ENCODE data around the gene ARL6IP5. TPM values are rescaled to one million over a fixed set of nuclear protein-coding genes. Genes with fewer than 3 reads are reported as not detected.

ARL6IP5 gene
- total RNA-seq, 4 donors from 2014 or later = 51.0 to 92.5 (median 82.4) TPM

DNA sequence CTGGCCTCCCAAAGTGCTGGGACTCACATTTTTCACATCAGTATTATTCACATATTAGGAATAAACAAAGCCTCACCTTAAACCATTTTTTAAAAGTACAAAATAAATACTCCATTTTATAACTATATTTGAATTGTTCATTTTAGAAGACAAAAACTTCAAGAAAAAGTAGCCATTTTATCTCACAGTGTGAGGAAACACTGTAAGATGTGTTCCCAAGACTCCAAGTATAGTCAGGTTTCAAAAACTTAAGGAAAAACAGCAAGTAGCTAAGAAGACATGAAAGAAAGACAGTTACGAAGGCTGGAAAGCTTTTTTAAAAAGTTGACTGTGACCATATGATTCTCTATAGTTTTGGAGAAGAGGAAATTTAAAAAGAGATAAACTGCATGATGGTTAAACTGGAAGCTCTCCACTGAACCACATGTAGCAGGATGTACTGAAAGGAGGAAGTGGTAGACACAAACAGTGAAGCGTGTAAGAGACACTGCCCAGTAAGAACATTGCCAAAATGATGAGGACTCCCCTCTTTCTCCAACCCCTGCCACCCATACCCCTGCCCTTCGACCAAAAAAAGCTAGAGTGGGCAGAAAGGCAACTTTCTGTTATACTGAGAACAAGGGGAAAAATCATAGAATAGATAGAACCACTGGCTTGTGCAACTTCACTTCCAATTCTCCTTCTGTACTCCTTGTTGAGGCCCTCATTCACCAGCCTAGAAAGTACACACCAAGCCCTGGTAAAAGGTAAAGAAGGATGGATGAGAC is 26.4 kb upstream of the ARL6IP5 start:
- Histone ChIP-seq H3K9me3 (no peaks in the 10 kb centered on the region), H3K36me3 (peaks cover 0 to 71% (median 0%) of the 10 kb centered on the region in 3 donors), H3K27me3 (no peaks in the 10 kb centered on the region), H3K4me3 (no peak overlapping the region), H3K27ac (peak overlapping the region; percentile 37 to 65 (median 54)), H3K4me1 (no peaks in the 10 kb centered on the region)
- no peak for DNase-seq
- TF ChIP-seq, protein P1, sequence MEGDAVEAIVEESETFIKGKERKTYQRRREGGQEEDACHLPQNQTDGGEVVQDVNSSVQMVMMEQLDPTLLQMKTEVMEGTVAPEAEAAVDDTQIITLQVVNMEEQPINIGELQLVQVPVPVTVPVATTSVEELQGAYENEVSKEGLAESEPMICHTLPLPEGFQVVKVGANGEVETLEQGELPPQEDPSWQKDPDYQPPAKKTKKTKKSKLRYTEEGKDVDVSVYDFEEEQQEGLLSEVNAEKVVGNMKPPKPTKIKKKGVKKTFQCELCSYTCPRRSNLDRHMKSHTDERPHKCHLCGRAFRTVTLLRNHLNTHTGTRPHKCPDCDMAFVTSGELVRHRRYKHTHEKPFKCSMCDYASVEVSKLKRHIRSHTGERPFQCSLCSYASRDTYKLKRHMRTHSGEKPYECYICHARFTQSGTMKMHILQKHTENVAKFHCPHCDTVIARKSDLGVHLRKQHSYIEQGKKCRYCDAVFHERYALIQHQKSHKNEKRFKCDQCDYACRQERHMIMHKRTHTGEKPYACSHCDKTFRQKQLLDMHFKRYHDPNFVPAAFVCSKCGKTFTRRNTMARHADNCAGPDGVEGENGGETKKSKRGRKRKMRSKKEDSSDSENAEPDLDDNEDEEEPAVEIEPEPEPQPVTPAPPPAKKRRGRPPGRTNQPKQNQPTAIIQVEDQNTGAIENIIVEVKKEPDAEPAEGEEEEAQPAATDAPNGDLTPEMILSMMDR (IDR thresholded peaks at IDR 0.05) = no peak
- no peak for TF ChIP-seq POLR2A (IDR thresholded peaks at IDR 0.05)

DNA sequence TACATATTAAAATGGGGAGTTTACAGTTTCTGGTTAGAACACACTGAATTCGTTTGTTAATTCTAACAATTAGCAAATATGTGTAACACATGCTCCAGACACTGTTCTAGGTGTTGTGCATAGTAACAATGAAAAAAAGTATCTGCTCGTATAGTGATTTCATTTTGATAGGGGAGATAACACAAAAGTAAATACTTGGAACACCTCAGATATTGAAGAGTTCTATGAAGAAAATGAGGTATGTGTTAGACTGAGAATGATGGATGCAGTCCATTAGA is 25.9 kb upstream of the ARL6IP5 start:
- no peaks in the 10 kb centered on the region for H3K9me3 ChIP-seq
- H3K36me3 ChIP-seq = peaks cover 0 to 66% (median 0%) of the 10 kb centered on the region in 3 donors
- no peak overlapping the region for H3K4me3 ChIP-seq
- H3K27me3 ChIP-seq = no peaks in the 10 kb centered on the region
- peak overlapping the region; percentile 37 to 65 (median 54) for H3K27ac ChIP-seq
- no peaks in the 10 kb centered on the region for H3K4me1 ChIP-seq
- no peak for DNase-seq
- no peak for TF ChIP-seq POLR2A (IDR thresholded peaks at IDR 0.05)
- TF ChIP-seq, protein P1 (IDR thresholded peaks at IDR 0.05) = no peak

DNA sequence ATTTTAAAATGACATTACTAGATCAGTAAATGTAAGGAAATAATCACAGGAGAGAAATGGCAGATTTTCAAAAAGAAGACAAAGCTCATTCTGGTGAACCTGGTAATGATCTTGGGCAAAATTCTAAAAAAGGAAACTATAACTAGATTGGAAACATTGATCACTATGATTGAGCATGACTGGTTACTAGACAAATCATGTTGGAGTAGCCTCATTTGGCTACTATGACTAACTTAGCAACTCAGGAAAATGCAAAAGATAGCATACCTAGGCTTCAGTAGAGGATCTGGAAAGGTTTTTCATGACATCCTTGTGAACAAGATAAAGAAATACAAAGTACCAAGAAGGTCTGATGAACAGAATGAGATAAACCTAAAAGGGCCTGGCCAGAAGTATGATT is 25.0 kb upstream of the ARL6IP5 start:
- Histone ChIP-seq H3K9me3 (no peaks in the 10 kb centered on the region), H3K36me3 (peaks cover 0 to 60% (median 0%) of the 10 kb centered on the region in 3 donors), H3K27ac (peak overlapping the region in 2 of 4 donors; percentile 61 to 65), H3K4me3 (no peak overlapping the region), H3K4me1 (peaks cover 0 to 2% (median 0%) of the 10 kb centered on the region in 4 donors), H3K27me3 (no peaks in the 10 kb centered on the region)
- DNase-seq = no peak
- TF ChIP-seq, protein P1 (IDR thresholded peaks at IDR 0.05) = no peak
- no peak for TF ChIP-seq POLR2A (IDR thresholded peaks at IDR 0.05)

DNA sequence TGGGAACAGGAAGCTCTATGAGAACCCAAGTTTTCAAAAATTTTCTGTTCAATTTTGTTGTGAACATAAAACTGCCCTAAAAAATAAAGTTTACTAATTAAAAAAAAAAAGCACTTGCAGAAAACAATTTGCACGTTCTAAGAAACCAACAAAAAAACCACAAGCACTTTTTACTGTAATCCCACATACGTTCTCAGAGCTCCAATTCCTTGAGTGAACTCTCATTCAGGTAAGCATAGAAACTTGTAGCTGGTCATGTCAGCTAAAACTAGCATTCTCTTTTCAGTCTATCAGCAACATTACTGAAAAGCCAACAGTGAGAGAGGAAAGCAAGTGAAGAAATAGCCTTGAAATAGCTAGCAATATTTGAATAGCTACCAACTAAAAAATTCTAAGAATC is 21.1 kb upstream of the ARL6IP5 start:
- Histone ChIP-seq H3K36me3 (peaks cover 0 to 37% (median 0%) of the 10 kb centered on the region in 3 donors), H3K4me3 (no peak overlapping the region), H3K4me1 (peaks cover 0 to 4% (median 0%) of the 10 kb centered on the region in 4 donors), H3K27ac (no peak overlapping the region), H3K27me3 (no peaks in the 10 kb centered on the region), H3K9me3 (no peaks in the 10 kb centered on the region)
- DNase-seq = no peak
- no peak for TF ChIP-seq POLR2A (IDR thresholded peaks at IDR 0.05)
- TF ChIP-seq, protein P1 (IDR thresholded peaks at IDR 0.05) = no peak

DNA sequence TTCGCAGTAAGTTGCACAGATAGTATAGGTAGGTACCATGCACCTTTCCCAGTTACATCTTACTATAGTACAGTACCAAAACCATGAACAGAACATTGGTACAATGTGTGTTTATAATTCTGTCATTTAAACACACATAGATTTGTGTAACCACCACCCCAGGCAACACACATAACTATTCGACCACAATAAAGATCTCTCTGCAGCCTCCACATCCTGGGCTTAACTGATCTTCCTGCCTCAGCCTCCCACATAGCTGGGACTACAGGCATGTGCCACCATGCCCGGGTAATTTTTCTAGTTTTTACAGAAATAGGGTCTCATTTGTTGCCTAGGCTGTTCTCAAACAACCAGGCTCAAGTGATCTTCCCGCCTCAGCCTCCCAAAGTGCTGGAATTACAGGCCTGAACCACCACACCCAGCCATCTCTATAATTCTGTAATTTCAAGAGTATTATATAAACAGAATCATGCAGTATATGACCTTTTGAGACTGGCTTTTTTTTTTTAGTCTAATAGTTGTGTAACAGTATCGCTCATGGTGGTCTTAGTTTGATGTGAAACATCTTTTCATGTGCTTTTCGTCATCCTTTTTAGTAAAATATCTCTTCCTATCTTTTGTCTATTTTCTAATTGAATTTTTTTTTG is 19.3 kb upstream of the ARL6IP5 start:
- Histone ChIP-seq H3K36me3 (peaks cover 0 to 35% (median 0%) of the 10 kb centered on the region in 3 donors), H3K4me3 (no peak overlapping the region), H3K27ac (no peak overlapping the region), H3K9me3 (no peaks in the 10 kb centered on the region), H3K4me1 (peaks cover 0 to 4% (median 0%) of the 10 kb centered on the region in 4 donors), H3K27me3 (no peaks in the 10 kb centered on the region)
- DNase-seq = no peak
- TF ChIP-seq, protein P1 (IDR thresholded peaks at IDR 0.05) = no peak
- TF ChIP-seq POLR2A (IDR thresholded peaks at IDR 0.05) = no peak
